GM19238 (cell line): ENCODE data around the gene C16orf46.

Source experiments
- DNase-seq: peaks from one replicate; pipeline ENCODE4 v3.0.0; 2011; ENCODE audit warnings: low spot score; ENCODE audit not compliant: insufficient read length

C16orf46 gene

DNA sequence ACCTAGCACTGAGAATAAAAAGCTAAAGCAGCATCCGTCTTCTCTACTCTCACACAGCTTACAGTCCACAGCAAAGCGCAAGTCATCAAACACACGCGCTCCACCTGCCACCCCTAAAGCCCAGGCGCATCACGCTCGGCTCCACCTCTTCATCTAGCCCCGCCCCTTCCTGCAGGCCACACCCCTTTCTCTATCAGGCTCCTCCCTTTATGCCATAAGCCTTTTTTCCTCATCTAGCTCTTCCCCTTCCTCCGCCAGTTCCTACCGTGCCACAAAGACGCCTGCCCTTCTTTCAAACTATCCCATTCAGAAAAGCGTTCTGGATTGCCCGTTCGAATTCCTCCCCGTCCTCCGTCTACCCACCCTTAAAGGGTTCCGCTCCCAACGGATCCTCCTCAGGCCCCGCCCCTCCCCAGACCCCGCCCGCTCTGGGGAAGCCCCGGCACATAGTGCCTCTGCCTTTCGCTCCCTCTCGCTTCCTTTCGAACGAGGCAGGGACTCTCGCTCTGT, 417 bp downstream of the C16orf46 start:
- peak; percentile 58 for DNase-seq

DNA sequence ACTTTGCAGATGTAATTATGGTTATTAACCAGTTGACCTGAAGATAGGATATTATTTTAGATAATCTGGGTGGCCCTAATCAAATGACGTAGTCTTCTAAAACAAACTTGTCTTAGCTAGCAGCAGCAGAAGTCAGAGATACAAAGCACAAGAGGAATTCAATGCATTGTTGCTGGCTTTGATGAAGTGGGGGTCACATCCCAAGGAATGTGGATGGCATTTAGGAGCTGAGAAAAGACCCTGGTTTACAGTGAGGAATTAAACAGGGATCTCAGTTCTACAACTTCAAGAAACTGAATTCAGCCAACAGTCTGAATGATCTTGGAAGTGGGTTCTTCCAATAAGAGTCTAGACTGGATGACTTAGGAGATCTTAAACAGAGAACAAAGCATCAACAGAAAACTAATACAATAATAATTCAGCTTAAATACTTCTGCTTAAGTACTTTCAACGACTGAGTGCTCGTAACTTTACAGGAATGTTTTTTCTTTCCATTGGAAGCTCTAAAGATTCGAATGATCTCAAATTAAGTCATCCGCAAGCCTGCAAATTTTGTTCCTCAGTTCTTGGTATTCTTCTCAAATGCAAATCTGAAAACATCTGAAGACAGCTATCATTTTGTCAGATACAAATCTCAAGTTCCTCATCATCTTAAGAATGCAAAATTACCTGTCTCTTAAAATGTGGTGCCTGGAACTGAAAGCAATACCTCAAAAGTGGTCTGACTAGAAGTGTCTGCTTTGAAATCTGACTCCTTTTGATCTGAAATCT, 3.3 kb downstream of the C16orf46 start:
- DNase-seq = no peak

DNA sequence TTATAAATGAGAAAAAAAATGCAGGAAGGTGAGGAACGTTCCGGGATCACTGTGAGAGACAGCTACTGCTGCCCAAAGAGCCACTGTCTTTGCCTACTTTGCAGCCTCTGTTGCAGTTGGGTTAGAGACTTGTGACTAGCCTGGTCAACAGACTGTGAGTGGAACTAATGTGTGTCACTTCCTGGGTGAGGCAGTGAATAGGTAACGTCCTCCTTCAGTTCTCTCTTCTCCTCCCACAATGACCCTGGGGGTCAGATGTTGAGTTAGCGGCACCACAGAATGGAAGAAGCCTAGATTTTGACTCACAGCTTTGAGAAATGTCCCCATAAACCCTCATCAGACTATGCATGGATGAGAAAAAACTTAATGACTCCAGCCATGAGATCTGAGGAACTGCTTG, 5.2 kb downstream of the C16orf46 start:
- DNase-seq = no peak

DNA sequence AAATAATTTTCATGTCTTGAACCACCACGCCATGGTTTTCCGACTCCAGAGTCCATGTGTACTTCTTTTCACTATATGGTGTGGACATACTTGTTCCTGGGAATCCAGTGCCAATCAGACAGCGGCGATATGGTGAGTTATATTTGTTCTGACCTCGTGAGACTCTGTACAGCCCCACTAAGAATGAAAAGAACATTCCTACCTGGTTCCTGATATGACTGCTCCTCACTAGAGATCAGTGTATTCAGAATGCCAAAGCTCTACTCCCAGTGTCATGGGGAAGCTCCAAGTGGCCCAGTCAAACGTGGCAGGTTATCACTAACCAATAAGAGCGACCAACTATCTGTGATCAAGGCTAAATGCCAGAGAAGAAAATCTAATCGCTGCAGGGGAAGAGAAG, 6.1 kb downstream of the C16orf46 start:
- no peak for DNase-seq

DNA sequence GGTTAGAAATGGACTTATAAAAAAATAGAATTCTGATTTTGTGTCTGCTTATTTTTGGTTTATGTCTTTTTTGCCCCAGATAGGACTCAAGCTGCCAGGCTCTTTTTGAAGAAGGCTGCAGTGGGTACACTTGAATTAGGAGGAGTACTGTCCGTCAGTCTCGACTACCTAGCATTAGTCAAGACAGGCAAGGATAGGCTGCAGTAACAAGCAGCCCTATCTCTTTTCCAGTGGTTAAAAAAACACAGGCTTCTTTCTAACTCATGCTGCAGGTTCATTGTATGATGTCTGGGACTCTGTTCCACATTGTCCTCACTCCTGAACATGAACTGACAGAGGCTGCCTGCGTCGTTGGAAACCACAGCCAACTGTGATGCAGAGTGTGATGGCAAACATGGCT, 8.0 kb downstream of the C16orf46 start:
- no peak for DNase-seq

DNA sequence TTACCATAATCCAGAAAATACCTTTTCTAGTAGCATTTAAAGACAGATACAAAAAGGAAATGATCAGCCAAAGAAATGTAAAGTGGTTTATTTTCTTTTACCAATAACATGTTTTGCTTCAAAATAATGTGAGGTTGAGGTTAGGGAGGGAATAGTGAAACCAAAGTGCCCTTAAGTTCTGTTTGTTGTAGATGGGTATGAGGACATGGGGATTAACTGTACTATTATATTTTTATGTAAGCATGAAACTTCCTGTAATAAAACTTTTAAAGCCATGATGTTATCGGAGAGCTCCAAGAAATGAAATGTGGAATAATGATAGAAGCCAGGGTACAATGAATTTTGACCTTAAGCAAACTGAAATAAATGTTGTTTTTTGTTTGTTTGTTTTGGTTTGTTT, 9.9 kb downstream of the C16orf46 start:
- no peak for DNase-seq

DNA sequence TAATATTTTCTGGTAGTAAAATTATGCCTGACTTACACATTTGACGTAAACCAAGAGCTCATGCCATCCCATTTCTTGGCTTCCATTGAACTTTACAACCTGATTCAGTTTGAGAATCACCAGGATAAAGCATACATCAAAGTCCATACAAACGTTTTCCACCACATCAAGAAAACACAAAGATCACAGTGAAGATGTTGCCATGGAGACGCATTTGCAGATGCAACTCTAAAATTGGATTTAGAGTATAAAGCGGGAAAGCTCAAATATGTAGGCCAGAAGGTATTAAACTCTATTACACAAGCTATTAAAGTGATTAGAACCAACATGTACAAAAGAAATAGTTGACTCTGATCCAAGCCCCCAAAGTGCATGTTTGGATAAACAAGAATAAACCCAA, 10.4 kb downstream of the C16orf46 start:
- no peak for DNase-seq

DNA sequence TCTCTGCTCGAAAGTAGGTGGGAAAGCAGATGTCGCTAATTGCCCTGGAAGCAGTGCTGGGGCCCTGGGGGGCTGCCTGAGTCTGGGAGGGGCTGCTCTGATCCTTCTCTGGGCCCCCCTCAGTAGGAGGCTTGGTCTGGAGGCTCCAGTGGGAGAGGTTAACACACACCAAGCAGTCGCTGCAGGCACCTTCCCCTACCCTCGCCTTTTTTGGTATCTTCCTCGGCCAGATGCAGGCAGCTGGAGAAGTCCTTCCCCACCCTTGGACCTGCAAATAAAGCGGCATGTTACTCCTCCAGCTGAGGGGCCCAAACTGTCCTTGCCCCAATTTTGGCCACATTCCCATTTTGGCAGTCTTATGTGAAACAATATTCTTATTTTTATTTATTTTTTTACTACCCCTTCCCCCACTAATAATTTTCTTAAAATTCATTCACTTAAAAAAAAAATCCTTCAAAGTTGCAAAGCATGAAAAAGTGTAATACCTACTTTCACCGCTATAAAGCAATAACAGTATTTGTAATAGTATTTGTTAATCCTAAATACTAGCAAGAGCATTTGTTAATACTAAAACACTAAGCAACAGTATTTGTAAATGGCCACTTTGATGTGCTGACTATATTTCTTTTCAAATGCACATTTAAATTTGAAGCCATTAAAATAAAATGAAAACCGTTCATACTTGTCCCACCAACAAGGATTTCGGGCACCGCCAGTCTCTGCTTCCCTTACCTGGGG, 15.0 kb downstream of the C16orf46 start:
- DNase-seq = no peak

DNA sequence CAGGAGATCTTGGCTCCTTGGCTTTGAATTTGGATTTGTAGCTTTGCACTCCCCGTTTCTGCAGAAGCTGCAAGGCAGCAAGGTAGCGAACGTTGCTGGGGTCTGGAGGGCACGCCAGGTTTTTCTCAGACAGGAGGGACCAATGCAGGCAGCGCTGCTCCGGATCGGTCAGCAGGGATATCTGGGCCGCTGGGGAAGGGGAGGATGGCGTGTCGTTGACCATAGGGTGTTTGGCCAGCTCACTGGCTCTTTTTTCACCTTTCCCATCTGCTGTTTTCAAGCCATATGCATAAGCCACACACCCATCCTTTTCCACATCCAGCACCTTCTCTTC, 15.8 kb downstream of the C16orf46 start:
- no peak for DNase-seq

DNA sequence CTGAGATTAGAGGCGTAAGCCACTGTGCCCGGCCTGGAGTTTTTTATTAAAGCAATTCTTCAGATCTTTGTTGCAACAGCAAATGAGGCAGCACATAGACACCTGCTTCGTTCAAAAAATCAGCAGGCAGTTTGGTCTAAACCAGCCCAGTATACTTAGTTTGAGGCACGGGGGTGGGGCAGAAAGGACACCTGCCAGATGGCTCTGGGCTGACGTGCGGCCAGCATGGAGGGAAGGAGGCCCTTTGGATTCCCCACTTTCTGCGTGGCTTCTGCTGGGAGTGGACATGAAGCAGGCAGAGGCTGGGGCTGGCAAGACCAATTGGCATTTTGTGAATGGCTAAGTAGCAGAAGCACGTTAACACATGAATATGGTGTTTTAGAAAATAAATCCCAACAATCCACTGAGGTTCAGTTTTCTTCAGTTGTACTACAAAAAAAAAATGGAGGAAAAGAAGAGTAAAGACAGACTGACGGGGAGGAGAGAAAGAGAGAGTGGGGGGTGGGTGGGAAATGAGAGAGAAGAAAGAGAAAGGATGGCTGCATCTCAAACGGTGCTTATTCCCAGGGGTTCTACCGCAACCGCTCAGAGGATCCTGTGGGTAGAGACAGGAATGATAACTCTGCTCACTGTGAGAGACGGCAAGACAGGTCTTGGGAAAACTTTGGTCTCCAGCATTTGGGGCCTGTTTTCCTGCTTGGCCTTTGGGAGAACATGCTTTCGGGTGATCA, 16.3 kb downstream of the C16orf46 start:
- no peak for DNase-seq

DNA sequence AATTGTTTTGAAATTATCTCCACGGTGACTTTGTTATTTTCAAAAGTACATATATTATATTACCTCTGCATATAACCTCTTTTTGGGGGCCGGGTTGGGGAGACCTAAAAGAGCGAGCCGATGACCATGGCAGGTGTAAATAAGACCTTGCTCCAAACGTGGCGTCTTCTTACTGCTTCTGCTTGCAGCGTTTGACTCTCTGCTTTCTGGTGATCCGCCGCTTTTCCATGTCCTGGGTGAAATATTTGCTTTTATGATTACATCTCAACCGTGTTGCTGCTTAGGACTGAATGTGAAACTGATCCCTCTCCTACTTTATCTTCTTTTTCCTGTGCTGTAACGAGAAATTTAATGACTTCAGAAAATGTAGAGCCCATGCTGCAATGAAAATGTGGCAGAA, 23.3 kb downstream of the C16orf46 start:
- no peak for DNase-seq

DNA sequence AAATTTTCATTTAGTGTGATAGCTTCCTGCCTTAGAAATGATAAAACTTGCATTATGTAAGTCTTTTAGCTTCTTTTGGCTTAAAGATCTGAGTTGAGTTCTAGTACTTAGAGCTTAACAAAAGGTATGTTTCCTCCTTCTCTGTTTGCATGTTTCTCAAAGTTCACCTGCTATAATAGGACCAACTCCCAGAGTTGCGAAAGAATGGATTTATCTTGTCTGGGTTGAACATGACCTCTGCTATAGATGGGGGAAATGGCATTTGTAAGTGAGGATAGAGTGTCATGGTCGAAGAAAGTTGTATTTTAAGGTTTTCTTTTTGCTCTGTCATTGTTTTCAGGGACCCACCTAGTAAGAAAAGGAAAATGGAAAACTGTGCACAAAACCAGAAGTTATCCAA, 34.2 kb downstream of the C16orf46 start:
- DNase-seq = no peak

DNA sequence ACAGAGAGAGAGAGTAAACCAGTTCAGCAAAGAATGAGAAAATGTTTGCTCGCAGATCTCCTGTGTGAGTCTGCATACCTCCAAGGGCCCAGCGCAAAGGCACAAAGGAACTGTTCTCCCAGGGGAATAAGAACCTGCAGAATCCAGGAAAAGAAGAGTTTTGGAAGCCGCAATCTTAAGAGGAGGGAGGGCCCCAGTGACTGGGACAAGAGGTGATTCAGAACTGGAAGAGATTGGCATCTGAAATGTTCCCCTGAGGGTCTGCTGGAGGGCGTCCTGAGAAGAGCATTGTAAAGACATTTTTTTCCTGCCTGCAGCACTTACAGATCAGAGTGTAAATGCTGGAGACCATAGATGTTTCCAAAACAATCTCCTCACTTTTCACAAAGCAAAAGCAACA, 35.3 kb downstream of the C16orf46 start:
- DNase-seq = no peak

DNA sequence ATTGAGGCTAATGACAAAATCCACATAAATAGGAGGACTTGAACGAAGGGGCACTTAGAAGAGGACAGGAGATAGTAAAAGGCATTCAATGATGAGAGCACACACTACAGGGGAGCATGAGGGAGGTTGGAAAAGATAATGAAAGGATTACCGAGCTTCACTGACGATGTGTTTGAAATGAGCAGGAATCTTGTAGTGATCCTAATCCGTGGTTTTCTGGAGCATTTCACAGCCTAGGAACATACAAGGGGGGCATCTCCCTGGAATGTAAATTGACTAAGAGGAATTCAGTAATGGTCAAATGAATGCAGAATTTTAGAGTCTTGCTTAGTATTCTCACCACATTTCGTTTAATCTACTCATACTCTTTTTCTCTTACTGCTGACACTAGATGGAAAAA, 36.2 kb downstream of the C16orf46 start:
- DNase-seq = no peak

DNA sequence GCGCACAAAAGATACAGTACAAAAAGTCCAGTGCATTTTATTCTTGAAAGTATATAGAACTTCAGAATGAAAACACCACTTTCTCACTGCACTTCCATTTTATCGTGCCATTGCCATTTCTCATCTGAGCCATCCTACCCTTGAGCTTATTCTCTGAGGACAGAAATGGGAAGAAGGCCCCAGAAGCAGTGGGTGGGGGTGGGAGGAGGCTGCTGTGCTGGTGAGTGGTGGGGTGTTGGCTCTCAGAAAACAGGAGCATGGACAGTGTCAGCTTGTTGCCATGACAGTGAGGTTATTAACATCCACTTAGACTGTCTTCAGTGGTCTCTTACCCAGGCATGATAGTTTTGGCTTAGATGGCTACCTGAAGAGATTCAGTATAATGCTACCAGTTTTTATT, 36.9 kb downstream of the C16orf46 start:
- DNase-seq = no peak

DNA sequence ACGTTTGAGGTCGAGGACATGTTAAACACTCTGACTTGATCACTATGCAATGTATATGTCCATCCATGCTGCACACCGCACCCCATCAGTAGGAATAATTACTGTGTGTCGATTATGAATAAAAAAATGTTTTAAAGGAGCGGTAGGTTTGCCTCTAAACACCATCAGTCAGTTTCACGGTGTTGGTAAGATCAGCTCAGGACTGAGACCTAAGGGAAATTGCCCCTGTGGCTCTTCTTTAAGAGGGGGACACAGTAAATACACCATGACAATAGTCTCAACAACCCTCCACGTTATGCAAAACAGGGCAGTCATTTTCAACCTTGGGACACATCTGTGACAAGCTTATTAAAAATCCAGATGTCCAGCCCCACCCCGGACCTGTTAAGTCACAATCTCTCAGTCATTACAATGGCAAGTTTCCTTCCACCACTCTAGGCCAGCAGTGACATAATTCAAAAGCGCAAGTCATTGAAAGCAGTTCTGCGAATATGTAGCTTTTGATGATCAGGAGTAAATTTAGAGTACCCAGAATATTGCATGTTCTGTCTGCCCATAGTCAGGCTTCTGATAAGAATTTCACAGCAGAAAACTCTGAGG, 40.2 kb downstream of the C16orf46 start:
- DNase-seq = no peak

DNA sequence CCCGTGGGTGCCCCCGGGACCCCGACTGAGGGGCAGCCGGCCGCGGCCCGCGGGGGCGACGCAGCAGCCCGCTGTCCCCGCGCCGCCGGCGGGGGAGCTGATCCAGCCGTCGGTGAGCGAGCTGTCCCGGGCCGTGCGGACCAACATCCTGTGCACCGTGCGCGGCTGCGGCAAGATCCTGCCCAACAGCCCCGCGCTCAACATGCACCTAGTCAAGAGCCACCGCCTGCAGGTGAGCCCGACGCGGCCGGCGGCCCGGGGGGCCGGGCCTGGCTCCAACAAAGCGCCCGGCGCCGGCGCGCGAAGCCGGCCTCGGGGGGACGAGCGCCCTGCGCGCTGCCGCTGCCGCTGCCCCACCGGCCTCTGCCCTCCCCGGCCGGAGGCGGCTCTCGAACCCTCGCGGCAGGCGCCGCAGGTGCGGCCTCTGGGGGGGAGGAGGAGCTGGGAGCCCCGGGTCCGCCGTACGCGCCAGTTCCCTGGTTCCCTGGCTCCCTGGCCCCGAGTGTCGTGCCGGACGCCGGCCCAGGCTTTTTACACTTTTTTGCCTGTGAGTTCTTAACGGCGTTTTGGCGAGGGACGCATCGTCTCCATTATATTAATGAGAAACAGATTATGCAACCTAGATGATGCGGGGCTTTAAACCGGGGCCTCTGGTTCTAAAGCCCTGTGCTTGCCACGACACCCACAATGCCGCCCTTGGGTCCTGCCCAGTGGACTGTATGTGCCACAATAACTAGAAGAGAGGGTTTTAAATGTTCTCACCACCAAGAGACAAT, 40.9 kb downstream of the C16orf46 start:
- peak; percentile 46 for DNase-seq

DNA sequence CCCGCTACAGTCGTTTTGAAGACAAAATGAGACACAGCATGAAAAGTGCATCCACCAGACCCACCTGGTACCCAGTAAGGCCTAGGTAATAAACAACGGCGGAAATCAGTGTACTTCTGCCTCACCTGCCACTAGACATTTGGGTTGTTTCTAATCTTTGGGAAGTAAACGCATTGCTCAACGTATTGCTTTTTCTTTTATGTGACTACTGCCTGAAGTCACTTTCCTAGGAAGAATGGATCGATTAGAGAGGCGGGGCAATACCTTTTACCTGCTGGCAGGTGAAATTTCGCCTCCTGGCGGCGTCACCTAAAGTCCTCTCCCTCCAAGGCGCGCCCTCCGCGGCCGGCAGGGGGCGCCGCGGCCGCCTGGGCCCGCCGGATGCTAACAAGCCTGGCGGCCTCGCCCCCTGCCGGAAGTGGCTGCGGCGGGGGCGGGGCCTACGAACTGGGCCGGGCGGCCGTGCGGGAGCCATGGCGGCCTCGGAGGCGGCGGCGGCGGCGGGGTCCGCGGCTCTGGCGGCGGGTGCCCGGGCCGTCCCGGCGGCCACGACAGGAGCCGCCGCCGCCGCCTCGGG, 41.6 kb downstream of the C16orf46 start, which contains the start of gene ATMIN:
Gene ATMIN (plus strand): TSS at position 445 of the 577 bp plus-strand sequence. CDS start 29 bp downstream, at position 474.
- DNase-seq = peak; percentile 97

DNA sequence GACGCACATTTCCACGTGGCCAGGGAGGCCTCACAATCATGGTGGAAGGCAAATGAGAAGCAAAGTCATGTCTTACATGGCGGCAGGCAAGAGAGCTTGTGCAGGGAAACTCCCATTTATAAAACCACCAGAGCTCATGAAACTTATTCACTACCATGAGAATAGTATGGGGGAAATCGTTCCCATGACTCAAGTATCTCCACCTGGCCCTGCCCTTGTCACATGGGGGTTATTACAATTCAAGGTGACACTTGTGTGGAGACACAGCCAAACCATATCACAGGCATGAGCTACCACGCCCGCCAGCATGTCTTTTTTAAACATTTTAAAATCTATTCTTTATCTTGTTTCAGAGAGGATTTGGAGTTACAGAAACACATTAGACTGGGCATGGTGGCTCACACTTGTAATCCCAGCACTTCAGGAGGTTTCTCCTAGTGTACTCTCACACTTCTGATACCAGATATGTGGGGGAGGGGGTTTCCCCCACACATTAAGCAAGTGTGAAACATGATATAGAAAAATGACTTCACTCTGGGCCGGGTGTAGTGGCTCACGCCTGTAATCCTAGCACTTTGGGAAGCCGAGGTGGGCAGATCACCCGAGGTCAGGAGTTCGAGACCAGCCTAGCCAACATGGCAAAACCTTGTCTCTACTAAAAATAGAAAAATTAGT, 47.0 kb downstream of the C16orf46 start:
- no peak for DNase-seq

DNA sequence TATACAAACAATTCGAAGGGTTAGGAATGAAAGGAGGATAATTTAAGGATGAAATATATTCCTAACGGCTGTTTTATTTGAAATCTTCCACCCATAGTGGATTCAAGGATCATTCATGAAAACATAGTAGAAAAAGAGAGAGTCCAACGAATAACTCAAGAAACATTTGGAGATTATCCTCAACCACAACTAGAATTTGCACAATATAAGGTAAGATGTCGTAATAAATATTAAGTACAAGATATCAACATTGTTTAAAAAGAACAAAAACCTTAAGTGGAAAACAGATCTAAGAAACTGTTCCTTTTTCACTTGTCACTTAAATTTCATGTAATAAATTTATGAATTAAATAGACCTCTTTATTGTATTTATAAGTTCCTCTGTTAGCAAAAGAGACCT, 50.6 kb downstream of the C16orf46 start:
- no peak for DNase-seq
